Pancreas (tissue), 10 donors: ENCODE results near the gene FHOD1. TPM values are rescaled to one million over a fixed set of nuclear protein-coding genes. Genes with fewer than 3 reads are reported as not detected.

Source experiments
- ATAC-seq, 4 donors: fragments of 200-7000 bp; cut with Tn5 transposase; one replicate each; pipeline versions ENCODE4 v1.8.0 to v1.9.1; 2020; ENCODE audit warnings: mild to moderate bottlenecking in 4 of 4, moderate library complexity in 4 of 4
- DNase-seq, 6 donors: peaks; one replicate each; pipeline ENCODE4 v3.0.0-alpha.2; 2020
- FAIRE-seq: peaks from 2 replicates; lab custom pipeline; 2012; peaks lifted over from hg19 to GRCh38; lab: Jason Lieb, UNC
- H3K27ac ChIP-seq, 4 donors: fragments of 200-600 bp; sonication (generic); 1 replicate in 3 of 4; 2 replicates in 1 of 4; pipeline versions ENCODE4 v1.5.0 to v1.8.0; 2020
- H3K27me3 ChIP-seq, 4 donors: fragments of 200-600 bp; one replicate each; pipeline ENCODE4 v1.8.0; 2021
- H3K36me3 ChIP-seq, 3 donors: fragments of 200-600 bp; sonication (generic) in 1 of 3; one replicate each; pipeline versions ENCODE4 v1.5.0 to v1.8.0; 2020 to 2021
- H3K4me1 ChIP-seq, 3 donors: fragments of 200-600 bp; one replicate each; pipeline ENCODE4 v1.8.0; 2021
- H3K4me3 ChIP-seq, 4 donors: fragments of 200-600 bp; sonication (generic) in 2 of 4; one replicate each; pipeline versions ENCODE4 v1.5.0 to v1.8.0; 2020 to 2021
- H3K9me3 ChIP-seq, 4 donors: fragments of 200-600 bp; one replicate each; pipeline ENCODE4 v1.8.0; 2021
- WGBS, 2 donors: extraction: QIAGEN DNeasy Blood & Tissue Kit; methylation state at CpG; one replicate each; pipeline ENCODE4 v1.1.7; 2013; 5-methylcytosine and 5-hydroxymethylcytosine counted together
- intact Hi-C, 3 donors: fragments of 100-400 bp; cut with DNase I; formaldehyde crosslinking; loops; one replicate each; pipeline versions ENCODE4 v1.11.1 to v1.14.2; 2022
- polyA plus RNA-seq, 2 donors: library from polyadenylated mRNA; stranded (reverse); fragments of 200-250 nt; gene quantifications; one replicate each; pipeline ENCODE4 v1.2.3, GENCODE V29; 2013
- total RNA-seq, 6 donors: library from RNA; stranded (reverse); fragmentation: NEBNext Ultra II Directional in 4 of 6; extraction: Animal tissue kit (Norgen Biotek cat#: 25700) in 4 of 6; gene quantifications; one replicate each; pipeline versions ENCODE4 v1.2.1 to v1.2.4, GENCODE V29; 2021 to 2023
- TF ChIP-seq, protein P1 (sequence below), 4 donors: fragments of 200-600 bp; sonication (generic) in 3 of 4; IDR thresholded peaks; one replicate each; pipeline versions ENCODE4 v1.5.0 to v1.8.0; 2021; ENCODE audit warnings: antibody characterized with exemption in 4 of 4
- donor health status: healthy with polysubstance abuse.
- donor health status: DM: no; HTN: no; CAD: no; lungs with moderate emphysema.
- donor health status: DM: no; HTN: no; CAD: no.
- donor health status: control.
- donor health status: control.
- donor health status: Bipolar disorder and iron deficiency.
- donor health status: DM: yes; HTN: yes; CAD: no.
- donor health status: DM: no; HTN: no; CAD: no.
- donor health status: DM: no; HTN: no; CAD: no.
- donor health status: DM: yes; HTN: yes; CAD: no.

The FHOD1 gene
- total and polyA plus RNA-seq, 8 donors: 7.8 to 41.2 (median 11.3) TPM

DNA sequence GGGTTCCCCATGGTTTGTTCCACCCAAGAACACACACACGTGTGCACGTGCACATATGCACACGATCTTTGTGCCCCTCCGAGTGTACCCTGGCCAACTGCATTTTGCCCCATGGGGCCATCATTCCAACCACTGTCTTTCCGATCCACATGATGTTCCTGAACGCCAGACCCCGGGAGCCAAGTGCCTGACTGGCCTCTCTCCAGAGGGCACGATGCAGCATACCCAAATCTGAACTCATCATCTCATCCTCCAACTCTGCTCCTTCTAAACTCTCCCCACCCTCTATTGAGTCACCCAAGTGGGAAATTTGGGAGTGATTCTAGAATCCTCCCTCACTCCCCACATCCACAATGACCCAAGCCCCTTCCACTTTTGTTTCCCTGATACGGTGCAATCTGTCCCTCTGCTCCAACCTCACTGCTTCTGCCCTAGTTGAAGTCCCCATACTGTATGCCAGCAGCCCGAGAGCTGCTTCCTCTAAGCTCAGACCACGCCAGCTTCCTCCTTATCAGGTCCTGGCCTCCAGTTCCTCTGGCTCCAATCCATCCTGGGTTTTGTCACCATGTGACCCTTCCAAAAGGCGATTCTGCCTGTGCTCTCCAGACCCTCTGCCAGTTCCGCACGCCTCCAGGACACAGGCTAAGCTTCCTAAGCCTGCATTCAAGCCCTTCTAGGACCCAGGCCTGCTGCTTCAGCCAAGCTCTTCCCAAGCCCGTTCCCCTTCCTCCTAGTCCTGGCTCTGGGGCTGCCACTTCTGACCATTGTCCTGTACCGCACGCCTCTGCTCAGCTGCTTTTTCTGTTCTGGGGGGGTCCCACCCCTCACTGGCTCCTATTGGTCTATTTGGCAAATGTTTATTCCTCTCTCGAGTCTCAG is 30.4 kb downstream of the FHOD1 start:
- intact Hi-C loops: no loop called here
- FAIRE-seq (no peak), DNase-seq (peak in 1 of 6 donors; percentile 45), ATAC-seq (peak in 2 of 4 donors; percentile 27 to 58)
- no peaks in the 10 kb centered on the region for H3K27me3 ChIP-seq
- TF ChIP-seq, protein P1, sequence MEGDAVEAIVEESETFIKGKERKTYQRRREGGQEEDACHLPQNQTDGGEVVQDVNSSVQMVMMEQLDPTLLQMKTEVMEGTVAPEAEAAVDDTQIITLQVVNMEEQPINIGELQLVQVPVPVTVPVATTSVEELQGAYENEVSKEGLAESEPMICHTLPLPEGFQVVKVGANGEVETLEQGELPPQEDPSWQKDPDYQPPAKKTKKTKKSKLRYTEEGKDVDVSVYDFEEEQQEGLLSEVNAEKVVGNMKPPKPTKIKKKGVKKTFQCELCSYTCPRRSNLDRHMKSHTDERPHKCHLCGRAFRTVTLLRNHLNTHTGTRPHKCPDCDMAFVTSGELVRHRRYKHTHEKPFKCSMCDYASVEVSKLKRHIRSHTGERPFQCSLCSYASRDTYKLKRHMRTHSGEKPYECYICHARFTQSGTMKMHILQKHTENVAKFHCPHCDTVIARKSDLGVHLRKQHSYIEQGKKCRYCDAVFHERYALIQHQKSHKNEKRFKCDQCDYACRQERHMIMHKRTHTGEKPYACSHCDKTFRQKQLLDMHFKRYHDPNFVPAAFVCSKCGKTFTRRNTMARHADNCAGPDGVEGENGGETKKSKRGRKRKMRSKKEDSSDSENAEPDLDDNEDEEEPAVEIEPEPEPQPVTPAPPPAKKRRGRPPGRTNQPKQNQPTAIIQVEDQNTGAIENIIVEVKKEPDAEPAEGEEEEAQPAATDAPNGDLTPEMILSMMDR (IDR thresholded peaks at IDR 0.05): no peak
- H3K36me3 ChIP-seq: no peaks in the 10 kb centered on the region
- WGBS, 2 donors: 78% methylated on average over 18 of the region's 18 CpGs
- H3K27ac ChIP-seq: no peak overlapping the region
- no peak overlapping the region for H3K4me3 ChIP-seq
- H3K4me1 ChIP-seq: peaks cover 20 to 23% (median 23%) of the 10 kb centered on the region in 3 donors
- no peaks in the 10 kb centered on the region for H3K9me3 ChIP-seq

DNA sequence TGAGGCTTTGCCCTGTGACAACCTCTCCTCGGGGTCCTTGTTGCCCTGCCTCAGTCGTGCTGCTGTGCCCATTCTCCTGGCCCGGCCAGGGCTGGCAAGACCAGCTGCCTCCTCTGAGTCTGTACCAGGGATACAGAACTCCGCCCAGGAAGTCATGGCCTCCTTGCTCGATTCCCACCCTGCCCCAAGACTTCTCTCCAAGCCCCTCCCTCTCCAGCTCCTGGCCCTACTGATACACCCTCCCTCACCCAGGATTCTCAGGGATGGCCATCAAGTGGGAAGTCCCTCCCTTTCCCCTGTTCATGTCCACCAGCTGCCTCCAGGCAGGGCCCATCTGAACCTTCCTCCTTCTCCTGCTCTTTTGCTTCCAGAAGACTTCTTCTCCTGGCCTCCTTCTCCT is 31.6 kb downstream of the FHOD1 start:
- Histone ChIP-seq H3K27me3 (no peaks in the 10 kb centered on the region), H3K27ac (no peak overlapping the region), H3K9me3 (no peaks in the 10 kb centered on the region), H3K4me3 (no peak overlapping the region), H3K4me1 (peaks cover 20 to 23% (median 23%) of the 10 kb centered on the region in 3 donors), H3K36me3 (no peaks in the 10 kb centered on the region)
- WGBS, 2 donors: 76 to 89% methylated on average over 5 of the region's 5 CpGs
- FAIRE-seq (no peak), DNase-seq (no peak), ATAC-seq (no peak)
- TF ChIP-seq, protein P1 (IDR thresholded peaks at IDR 0.05): no peak
- intact Hi-C loops: no loop called here

DNA sequence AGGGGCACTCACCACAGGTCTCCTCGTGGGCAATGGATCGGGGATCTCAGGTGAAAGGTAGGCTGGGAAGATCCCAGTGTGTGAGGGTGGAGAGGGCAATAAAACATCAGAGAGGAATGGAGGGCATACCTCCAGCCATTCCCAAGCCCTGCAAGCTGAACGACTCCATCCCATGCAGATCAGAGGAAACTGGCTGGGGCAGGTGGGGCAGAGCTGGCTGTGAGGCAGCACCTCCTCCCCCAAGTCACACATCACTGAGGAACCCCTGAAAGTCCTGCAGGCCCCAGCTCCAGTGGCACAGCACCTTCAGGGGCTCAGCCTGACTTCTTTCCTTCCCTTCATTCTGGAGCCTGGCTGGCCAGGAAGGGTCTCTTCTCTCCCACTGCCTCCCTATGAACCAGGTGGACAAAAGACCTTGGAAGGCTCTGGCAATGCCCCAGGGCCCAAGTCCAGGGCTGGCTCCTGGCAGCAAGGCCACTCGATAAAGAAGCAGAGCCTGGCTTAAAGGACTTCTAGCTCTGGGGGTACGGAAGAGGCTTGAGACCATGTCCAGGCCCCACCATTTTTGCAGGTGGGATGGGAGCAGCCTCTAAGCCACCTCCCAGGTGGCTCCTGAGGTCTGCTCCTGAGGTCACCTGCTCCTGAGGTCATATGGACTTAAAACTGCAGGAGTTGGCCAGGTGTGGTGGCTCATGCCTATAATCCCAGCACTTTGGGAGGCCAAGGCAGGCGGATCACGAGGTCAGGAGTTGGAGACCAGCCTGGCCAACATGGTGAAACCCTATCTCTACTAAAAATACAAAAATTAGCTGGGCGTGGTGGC is 33.9 kb downstream of the FHOD1 start:
- DNase-seq (peak in 4 of 6 donors; percentile 62 to 76 (median 73)), ATAC-seq (peak; percentile 69 to 90 (median 79)), FAIRE-seq (no peak)
- intact Hi-C loops: no loop called here
- TF ChIP-seq, protein P1 (IDR thresholded peaks at IDR 0.05): no peak
- H3K27ac ChIP-seq: peak overlapping the region; percentile 51 to 69 (median 61)
- no peak overlapping the region for H3K4me3 ChIP-seq
- 37 to 41% methylated on average over 8 of the region's 8 CpGs for WGBS, 2 donors
- no peaks in the 10 kb centered on the region for H3K36me3 ChIP-seq
- no peaks in the 10 kb centered on the region for H3K27me3 ChIP-seq
- peaks cover 20 to 23% (median 23%) of the 10 kb centered on the region in 3 donors for H3K4me1 ChIP-seq
- H3K9me3 ChIP-seq: no peaks in the 10 kb centered on the region

DNA sequence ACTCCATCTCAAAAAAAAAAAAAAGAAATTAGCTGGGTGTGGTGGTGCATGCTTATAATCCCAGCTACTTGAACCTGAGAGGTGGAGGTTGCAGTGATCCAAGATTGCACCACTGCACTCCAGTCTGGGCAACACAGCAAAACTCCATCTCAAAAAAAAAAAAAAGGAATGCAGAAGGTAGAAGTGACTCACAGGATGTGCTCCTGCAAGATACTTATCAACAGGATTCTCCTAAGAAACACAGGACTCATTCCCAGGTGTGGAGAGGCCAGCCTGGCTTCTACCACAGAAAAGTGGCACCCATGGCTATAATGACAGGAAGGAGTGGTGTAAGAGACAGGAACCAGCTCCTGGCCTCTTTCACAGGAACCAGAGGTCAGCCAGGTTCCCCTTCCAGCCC is 34.5 kb downstream of the FHOD1 start:
- peaks cover 20 to 23% (median 23%) of the 10 kb centered on the region in 3 donors for H3K4me1 ChIP-seq
- H3K4me3 ChIP-seq: no peak overlapping the region
- intact Hi-C loops: no loop called here
- ATAC-seq (no peak), DNase-seq (no peak), FAIRE-seq (no peak)
- no peaks in the 10 kb centered on the region for H3K36me3 ChIP-seq
- H3K27ac ChIP-seq: peak overlapping the region in 2 of 4 donors; percentile 13 to 69
- TF ChIP-seq, protein P1 (IDR thresholded peaks at IDR 0.05): no peak
- no peaks in the 10 kb centered on the region for H3K9me3 ChIP-seq
- no peaks in the 10 kb centered on the region for H3K27me3 ChIP-seq
